Astrocyte of the cerebellum (primary cell): ENCODE results near the gene DNASE1L2.
"Not testable (repeated sequence)": the region's sequence is repeated elsewhere in the genome, so short reads cannot be mapped to it uniquely, and the experiment has no call there.

ENCODE experiments used
- DNase-seq: peaks from one replicate; pipeline ENCODE4 v3.0.0-alpha.2; 2011; ENCODE audit warnings: low read depth
- H3K4me3 ChIP-seq: 2 replicates; pipeline ENCODE4 v1.5.1; 2011; ENCODE audit warnings: mild to moderate bottlenecking, low read depth, low read length, moderate library complexity
- CTCF ChIP-seq: IDR thresholded peaks from 2 replicates; pipeline ENCODE4 v1.5.1; 2012; ENCODE audit warnings: low read length, low read depth, moderate library complexity, mild to moderate bottlenecking; ENCODE audit errors: missing control alignments
- in situ Hi-C: cut with HindIII; loops from 2 replicates; pipeline ENCODE4 v1.10.0; 2017; ENCODE audit warnings: low sequenced_read_pairs

Gene DNASE1L2

GRCh38 chr16:2256531-2257140, 20.4 kb downstream of the DNASE1L2 start:
- no peak for DNase-seq
- no peak overlapping the region for H3K4me3 ChIP-seq
- TF ChIP-seq CTCF, result no peak
- in situ Hi-C loops, result no loop called here

- H3K4me3 ChIP-seq, result no peak overlapping the region
- no peak for TF ChIP-seq CTCF
- DNase-seq, result no peak
- in situ Hi-C loops, result no loop called here
Measured at GRCh38 chr16:2257726-2258125, 21.5 kb downstream of the DNASE1L2 start.

GRCh38 chr16:2258530-2258929, 22.3 kb downstream of the DNASE1L2 start:
- in situ Hi-C loops, DNase-seq, H3K4me3 ChIP-seq: not testable (repeated sequence)

GRCh38 chr16:2260250-2260649, 24.0 kb downstream of the DNASE1L2 start:
- no peak overlapping the region for H3K4me3 ChIP-seq
- TF ChIP-seq CTCF, result no peak
- in situ Hi-C loops, result no loop called here
- no peak for DNase-seq

GRCh38 chr16:2263026-2263425, 26.8 kb downstream of the DNASE1L2 start:
- H3K4me3 ChIP-seq, in situ Hi-C loops, DNase-seq: not testable (repeated sequence)

GRCh38 chr16:2266887-2267286, 30.6 kb downstream of the DNASE1L2 start:
- peak; percentile 6 for DNase-seq
- in situ Hi-C loops, result not testable (repeated sequence)
- peak overlapping the region; percentile 84 for H3K4me3 ChIP-seq

- H3K4me3 ChIP-seq, result peak overlapping the region; percentile 84
- DNase-seq, in situ Hi-C loops: not testable (repeated sequence)
Measured at GRCh38 chr16:2267505-2267912, 31.3 kb downstream of the DNASE1L2 start.

GRCh38 chr16:2267913-2268666, 31.8 kb downstream of the DNASE1L2 start, which contains the start of gene RNPS1:
Gene RNPS1 (minus strand): TSS chr16:2268126. CDS start chr16:2264643, 3,483 bp downstream.
- DNase-seq, result peak; percentile 87
- TF ChIP-seq CTCF, result no peak
- in situ Hi-C loops, result no loop called here
- peak within 1 kb of the TSS; percentile 84 for H3K4me3 ChIP-seq
